HepG2 (cell line): ENCODE results near the gene PLA2G12B. TPM values are rescaled to one million over a fixed set of nuclear protein-coding genes. Genes with fewer than 3 reads are reported as not detected.

Experiments used
- ARID4A ChIP-seq: sonication (generic); formaldehyde crosslinking; IDR thresholded peaks from 2 replicates; pipeline ENCODE4 v1.5.0; 2020; ENCODE audit warnings: mild to moderate bottlenecking, missing genetic modification reagents, borderline replicate concordance
- HOXD1 ChIP-seq: sonication (generic); formaldehyde crosslinking; IDR thresholded peaks from 2 replicates; pipeline ENCODE4 v1.5.0; 2020; ENCODE audit warnings: missing genetic modification reagents
- SNRNP70 ChIP-seq: fragments of 200-400 bp; formaldehyde crosslinking; IDR thresholded peaks from 2 replicates; pipeline ENCODE4 v1.6.1; 2017; ENCODE audit warnings: mild to moderate bottlenecking, low read depth, low read length, moderate library complexity
- TFAP4 ChIP-seq: sonication (generic); IDR thresholded peaks from 2 replicates; pipeline ENCODE4 v1.6.1; 2016; ENCODE audit warnings: low read depth, borderline replicate concordance
- ZHX1 ChIP-seq: sonication (generic); formaldehyde crosslinking; IDR thresholded peaks from 2 replicates; pipeline ENCODE4 v1.8.1; 2022; ENCODE audit warnings: low read depth, mild to moderate bottlenecking, missing genetic modification reagents
- ZMAT3 ChIP-seq: sonication (generic); formaldehyde crosslinking; conservative IDR thresholded peaks from 2 replicates; pipeline ENCODE4 v1.7.0; 2021; ENCODE audit warnings: missing genetic modification reagents
- ZMAT5 ChIP-seq: sonication (generic); formaldehyde crosslinking; IDR thresholded peaks from 2 replicates; pipeline ENCODE4 v1.5.0; 2020; ENCODE audit warnings: mild to moderate bottlenecking, low read depth, missing genetic modification reagents, borderline replicate concordance
- ZNF136 ChIP-seq: sonication (generic); formaldehyde crosslinking; IDR thresholded peaks from 2 replicates; pipeline ENCODE4 v1.8.1; 2022; ENCODE audit warnings: low read depth, mild to moderate bottlenecking, moderate library complexity, missing genetic modification reagents
- ZNF546 ChIP-seq: sonication (generic); formaldehyde crosslinking; conservative IDR thresholded peaks from 2 replicates; pipeline ENCODE4 v1.8.1; 2023; ENCODE audit warnings: mild to moderate bottlenecking, missing genetic modification reagents
- ZNF570 ChIP-seq: sonication (generic); formaldehyde crosslinking; IDR thresholded peaks from 2 replicates; pipeline ENCODE4 v1.4.0; 2020; ENCODE audit warnings: mild to moderate bottlenecking, missing genetic modification reagents, borderline replicate concordance
- ZNF574 ChIP-seq: sonication (generic); formaldehyde crosslinking; IDR thresholded peaks from 2 replicates; pipeline ENCODE4 v1.4.0; 2020; ENCODE audit warnings: missing genetic modification reagents
- ZNF609 ChIP-seq: sonication (generic); formaldehyde crosslinking; IDR thresholded peaks from 2 replicates; pipeline ENCODE4 v1.4.0; 2020; ENCODE audit warnings: mild to moderate bottlenecking, missing genetic modification reagents, borderline replicate concordance
- polyA plus RNA-seq, 8 experiments: library from polyadenylated mRNA; depleted of rRNA in 3 of 8; stranded (reverse) in 7 of 8; unstranded in 1 of 8; fragments of >200 nt; fragmentation: Illumina TruSeq in 4 of 8; extraction: Trizol in 4 of 8; gene quantifications; 2 replicates each; pipeline versions ENCODE4 v1.2.1 to v1.2.3, GENCODE V29; 2011 to 2016; ENCODE audit warnings: low read depth in 4 of 8, missing spikeins in 1 of 8, mixed read lengths in 1 of 8; ENCODE audit not compliant: insufficient read depth in 1 of 8
- total RNA-seq, 5 experiments: library from RNA; depleted of rRNA; stranded (reverse); fragments of >200 nt; fragmentation: Illumina TruSeq; extraction: Trizol; gene quantifications; 2 replicates each; pipeline ENCODE4 v1.2.3, GENCODE V29; 2016; ENCODE audit warnings: low read depth in 1 of 5

The PLA2G12B gene
- total and polyA plus RNA-seq, 2 of the 13 experiments (the other 11 are each of a cell fraction or from before 2014, with no cell fraction given), result 7.7 to 38.0 TPM

- TF ChIP-seq ZNF609 (CRISPR knock-in tag), result no peak
- no peak for TF ChIP-seq HOXD1 (CRISPR knock-in tag)
- TF ChIP-seq ARID4A (CRISPR knock-in tag), result no peak
- no peak for TF ChIP-seq ZMAT5 (CRISPR knock-in tag)
- no peak for TF ChIP-seq ZNF570 (CRISPR knock-in tag)
- TF ChIP-seq ZMAT3, result no peak
- no peak for TF ChIP-seq ZNF136 (CRISPR knock-in tag)
- TF ChIP-seq TFAP4, result peak; percentile 16; the same call in 1 of the 2 replicates
- no peak for TF ChIP-seq ZNF546 (CRISPR knock-in tag)
- no peak for TF ChIP-seq SNRNP70
- no peak for TF ChIP-seq ZNF574
- no peak for TF ChIP-seq ZHX1 (CRISPR knock-in tag)
Observed at GRCh38 chr10:72952642-72953158, 1.9 kb downstream of the PLA2G12B start (continued).
